Osteocyte (in vitro differentiated cells): ENCODE measurements around the gene HOXA3. TPM values are rescaled to one million over a fixed set of nuclear protein-coding genes. Genes with fewer than 3 reads are reported as not detected.

Source experiments
- DNase-seq: peaks from one replicate; pipeline ENCODE4 v3.0.0; 2021; ENCODE audit warnings: mixed read lengths; ENCODE audit not compliant: unreplicated experiment; ENCODE audit errors: extremely low spot score
- H3K27ac Mint-ChIP-seq: one replicate; pipeline ENCODE4 v1.8.0; 2021; ENCODE audit warnings: mild to moderate bottlenecking, mixed read lengths; ENCODE audit not compliant: unreplicated experiment
- H3K27me3 Mint-ChIP-seq: one replicate; pipeline ENCODE4 v1.8.0; 2021; ENCODE audit warnings: mixed read lengths; ENCODE audit not compliant: unreplicated experiment
- H3K36me3 Mint-ChIP-seq: one replicate; pipeline ENCODE4 v1.8.0; 2021; ENCODE audit warnings: mixed read lengths; ENCODE audit not compliant: unreplicated experiment
- H3K4me1 Mint-ChIP-seq: one replicate; pipeline ENCODE4 v1.8.0; 2021; ENCODE audit warnings: mixed read lengths; ENCODE audit not compliant: unreplicated experiment
- H3K4me3 Mint-ChIP-seq: one replicate; pipeline ENCODE4 v1.8.0; 2021; ENCODE audit warnings: mild to moderate bottlenecking, moderate library complexity, mixed read lengths; ENCODE audit not compliant: unreplicated experiment
- H3K9me3 Mint-ChIP-seq: one replicate; pipeline ENCODE4 v1.8.0; 2021; ENCODE audit warnings: mixed read lengths; ENCODE audit not compliant: unreplicated experiment
- CTCF ChIP-seq: fragments of 200-600 bp; sonication (generic); IDR thresholded peaks from 2 replicates; pipeline ENCODE4 v1.5.0; 2021; ENCODE audit warnings: antibody characterized with exemption, mild to moderate bottlenecking, moderate library complexity
- total RNA-seq: library from RNA; stranded (reverse); gene quantifications from 2 replicates; pipeline ENCODE4 v1.2.1, GENCODE V29; 2021

HOXA3 gene
- total RNA-seq, 1 donor from 2014 or later = not detected

GRCh38 chr7:27145914-27146412 is 6.4 kb downstream of the HOXA3 start:
- Mint-ChIP-seq H3K9me3 (no peaks in the 10 kb centered on the region), H3K36me3 (peaks cover 2% of the 10 kb centered on the region), H3K4me3 (no peak overlapping the region), H3K4me1 (peaks cover 6% of the 10 kb centered on the region), H3K27me3 (peaks cover 85% of the 10 kb centered on the region), H3K27ac (no peak overlapping the region)
- DNase-seq = no peak
- no peak for TF ChIP-seq CTCF

GRCh38 chr7:27145165-27145913 is 7.0 kb downstream of the HOXA3 start:
- Mint-ChIP-seq H3K27ac (no peak overlapping the region), H3K4me3 (no peak overlapping the region), H3K27me3 (peaks cover 86% of the 10 kb centered on the region), H3K4me1 (peaks cover 5% of the 10 kb centered on the region), H3K36me3 (peaks cover 2% of the 10 kb centered on the region), H3K9me3 (no peaks in the 10 kb centered on the region)
- TF ChIP-seq CTCF = no peak
- DNase-seq = peak; percentile 80

- peaks cover 5% of the 10 kb centered on the region for H3K4me1 Mint-ChIP-seq
- no peaks in the 10 kb centered on the region for H3K9me3 Mint-ChIP-seq
- no peak for DNase-seq
- peaks cover 2% of the 10 kb centered on the region for H3K36me3 Mint-ChIP-seq
- no peak overlapping the region for H3K4me3 Mint-ChIP-seq
- H3K27ac Mint-ChIP-seq = no peak overlapping the region
- no peak for TF ChIP-seq CTCF
- H3K27me3 Mint-ChIP-seq = peaks cover 86% of the 10 kb centered on the region
Observed at GRCh38 chr7:27144781-27145164, 7.6 kb downstream of the HOXA3 start.

GRCh38 chr7:27143950-27144780 is 8.2 kb downstream of the HOXA3 start:
- H3K4me3 Mint-ChIP-seq = no peak overlapping the region

More at GRCh38 chr7:27143950-27144780, 8.2 kb downstream of the HOXA3 start:
- Mint-ChIP-seq H3K4me1 (peaks cover 8% of the 10 kb centered on the region), H3K36me3 (peaks cover 2% of the 10 kb centered on the region), H3K27me3 (peaks cover 84% of the 10 kb centered on the region), H3K27ac (no peak overlapping the region), H3K9me3 (no peaks in the 10 kb centered on the region)
- no peak for DNase-seq
- no peak for TF ChIP-seq CTCF
